ENCODE measurements around the gene RASAL3.
A peak's percentile ranks its signal among the peaks of the same experiment; 100 is the strongest.

RASAL3 gene

DNA sequence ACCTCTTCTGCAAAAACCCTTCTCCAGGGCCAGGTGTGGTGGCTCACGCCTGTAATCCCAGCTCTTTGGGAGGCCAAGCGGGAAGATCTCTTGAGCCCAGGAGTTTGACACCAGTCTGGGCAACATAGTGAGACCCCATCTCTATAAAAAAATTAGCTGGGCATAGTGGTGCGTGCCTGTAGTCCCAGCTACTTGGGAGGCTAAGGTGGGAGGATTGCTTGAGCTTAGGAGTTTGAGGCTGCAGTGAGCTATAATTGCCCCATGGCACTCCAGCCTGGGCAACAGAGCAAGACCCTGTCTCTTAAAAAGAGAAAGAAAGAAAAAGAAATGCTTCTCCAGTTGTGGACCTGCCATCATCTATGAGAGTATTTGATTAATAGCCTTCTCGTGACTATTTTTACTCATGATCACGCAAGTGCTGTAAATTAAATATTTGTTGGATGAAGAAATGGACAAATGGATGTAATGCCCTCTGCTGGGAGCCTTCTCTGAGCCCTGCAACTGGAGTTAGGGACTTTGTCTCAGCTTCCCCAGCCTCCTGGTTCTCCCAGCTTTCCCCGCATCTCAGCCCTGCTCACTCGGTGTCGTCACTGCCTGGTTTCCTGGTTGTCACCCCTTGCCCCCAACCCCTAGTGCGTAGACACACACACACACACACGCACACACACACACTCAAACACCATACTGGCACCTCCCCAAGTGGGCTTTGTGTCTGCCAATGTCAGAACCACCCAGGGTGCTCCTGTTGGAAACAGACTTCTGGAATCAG, 26.8 kb downstream of the RASAL3 start:
- Histone ChIP-seq H3K27ac (ENCODE audit: low read length) (no peak overlapping the region), H3K9ac (ENCODE audit: low read length) (no peak overlapping the region), H3K4me3 (ENCODE audit: low read length) (no peak overlapping the region), H3K9me3 (ENCODE audit: control insufficient read depth, low read depth, low read length) (no peaks in the 10 kb centered on the region), H3K27me3 (ENCODE audit: control insufficient read depth, insufficient read depth, low read length) (no peaks in the 10 kb centered on the region), H3K4me1 (ENCODE audit: control insufficient read depth, low read depth, low read length) (peaks cover 3% of the 10 kb centered on the region), H3K36me3 (ENCODE audit: control insufficient read depth, low read depth, low read length) (no peaks in the 10 kb centered on the region)

DNA sequence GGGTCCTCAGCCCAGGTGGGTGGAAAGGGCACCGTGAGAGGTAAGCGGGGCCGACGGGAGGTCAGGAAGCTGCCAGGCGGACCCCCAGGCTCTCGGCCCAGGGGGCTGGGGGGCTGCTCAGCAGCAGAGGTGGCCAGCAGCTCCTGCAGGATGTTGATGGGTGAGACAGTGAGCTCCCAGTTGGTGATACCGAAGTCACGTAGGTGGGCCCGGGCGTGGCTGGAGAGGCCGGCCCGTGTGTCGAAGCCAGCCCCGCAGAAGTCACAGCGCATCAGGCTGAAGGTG, 27.6 kb downstream of the RASAL3 start:
- Histone ChIP-seq H3K36me3 (ENCODE audit: control insufficient read depth, low read depth, low read length) (no peaks in the 10 kb centered on the region), H3K27me3 (ENCODE audit: control insufficient read depth, insufficient read depth, low read length) (no peaks in the 10 kb centered on the region), H3K27ac (ENCODE audit: low read length) (no peak overlapping the region), H3K4me1 (ENCODE audit: control insufficient read depth, low read depth, low read length) (peaks cover 3% of the 10 kb centered on the region), H3K9ac (ENCODE audit: low read length) (no peak overlapping the region), H3K4me3 (ENCODE audit: low read length) (no peak overlapping the region), H3K9me3 (ENCODE audit: control insufficient read depth, low read depth, low read length) (no peaks in the 10 kb centered on the region)

DNA sequence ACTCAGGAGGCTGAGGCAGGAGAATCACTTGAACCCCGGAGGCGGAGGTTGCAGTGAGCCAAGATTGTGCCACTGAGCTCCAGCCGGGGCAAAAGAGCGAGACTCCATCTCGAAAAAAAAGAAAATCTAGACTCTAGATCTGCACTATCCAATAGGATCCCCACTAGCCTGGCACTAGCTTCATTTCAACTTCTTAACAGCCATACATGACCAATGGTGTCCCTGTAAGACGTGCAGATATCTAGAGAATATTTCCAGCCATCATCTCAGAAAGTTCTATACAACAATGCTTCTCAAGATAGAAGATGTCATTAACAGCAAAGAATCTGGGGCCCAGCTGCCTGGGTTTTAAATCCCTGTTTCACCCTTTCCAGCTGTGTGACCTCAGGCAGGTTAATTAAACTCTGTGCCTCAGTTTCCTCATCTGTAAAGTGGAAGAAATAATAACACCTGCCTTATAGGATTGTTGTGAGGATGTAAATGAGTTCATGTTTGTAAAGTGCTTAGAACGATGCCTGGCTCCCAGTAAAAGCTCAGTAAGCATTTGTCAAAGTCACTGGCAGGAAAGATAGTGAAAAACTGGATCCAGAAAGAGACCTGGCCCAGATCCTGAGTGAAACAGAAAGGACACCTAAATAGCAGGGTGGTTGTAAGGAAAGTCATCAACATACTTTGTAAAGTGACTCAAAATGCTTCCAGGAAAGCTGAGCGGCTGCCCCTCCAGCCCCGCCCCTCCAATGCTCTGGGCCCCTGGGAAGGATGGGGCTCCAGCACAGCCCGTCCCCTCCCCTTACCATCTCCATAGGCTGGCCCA, 28.1 kb downstream of the RASAL3 start:
- peaks cover 3% of the 10 kb centered on the region for H3K4me1 ChIP-seq (ENCODE audit: control insufficient read depth, low read depth, low read length)
- H3K27ac ChIP-seq (ENCODE audit: low read length) = no peak overlapping the region
- no peak overlapping the region for H3K9ac ChIP-seq (ENCODE audit: low read length)

DNA sequence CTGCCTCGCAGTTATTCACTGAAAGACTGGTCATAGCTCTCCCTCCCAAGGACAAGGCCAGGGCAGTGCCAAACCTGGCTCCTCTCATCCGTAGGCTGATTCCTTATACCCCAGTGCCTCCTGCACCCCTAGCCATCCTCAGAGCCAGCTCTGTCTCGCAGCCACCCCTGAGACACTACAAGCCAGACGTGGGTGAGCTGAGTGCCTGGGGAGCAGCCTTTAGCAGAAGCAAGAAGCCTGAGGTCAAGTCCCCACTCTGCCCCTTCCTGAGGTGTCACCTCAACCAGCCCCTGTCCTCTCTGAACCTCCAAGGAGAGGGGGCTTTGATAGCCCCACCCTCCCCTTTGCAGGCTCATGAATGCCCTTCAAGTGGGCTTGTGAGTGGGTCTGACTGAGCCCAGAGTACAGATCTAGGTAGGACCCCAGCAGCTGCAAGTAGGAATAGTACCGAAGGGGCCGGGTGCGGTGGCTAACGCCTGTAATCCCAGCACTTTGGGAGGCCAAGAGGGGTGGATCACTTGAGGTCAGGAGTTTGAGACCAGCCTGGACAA, 30.8 kb downstream of the RASAL3 start:
- Histone ChIP-seq H3K4me1 (ENCODE audit: control insufficient read depth, low read depth, low read length) (peaks cover 3% of the 10 kb centered on the region), H3K9ac (ENCODE audit: low read length) (no peak overlapping the region), H3K27me3 (ENCODE audit: control insufficient read depth, insufficient read depth, low read length) (no peaks in the 10 kb centered on the region), H3K36me3 (ENCODE audit: control insufficient read depth, low read depth, low read length) (no peaks in the 10 kb centered on the region), H3K27ac (ENCODE audit: low read length) (no peak overlapping the region), H3K9me3 (ENCODE audit: control insufficient read depth, low read depth, low read length) (no peaks in the 10 kb centered on the region), H3K4me3 (ENCODE audit: low read length) (peak overlapping the region; percentile 82)

More for the DNA sequence above, 28.1 kb downstream of the RASAL3 start:
- no peak overlapping the region for H3K4me3 ChIP-seq (ENCODE audit: low read length)
- no peaks in the 10 kb centered on the region for H3K27me3 ChIP-seq (ENCODE audit: control insufficient read depth, insufficient read depth, low read length)
- H3K9me3 ChIP-seq (ENCODE audit: control insufficient read depth, low read depth, low read length) = no peaks in the 10 kb centered on the region
- no peaks in the 10 kb centered on the region for H3K36me3 ChIP-seq (ENCODE audit: control insufficient read depth, low read depth, low read length)

- H3K9me3 ChIP-seq (ENCODE audit: control insufficient read depth, low read depth, low read length) = no peaks in the 10 kb centered on the region
- no peak overlapping the region for H3K27ac ChIP-seq (ENCODE audit: low read length)
- peak overlapping the region; percentile 82 for H3K4me3 ChIP-seq (ENCODE audit: low read length)
- no peaks in the 10 kb centered on the region for H3K27me3 ChIP-seq (ENCODE audit: control insufficient read depth, insufficient read depth, low read length)
- peaks cover 3% of the 10 kb centered on the region for H3K4me1 ChIP-seq (ENCODE audit: control insufficient read depth, low read depth, low read length)
- H3K36me3 ChIP-seq (ENCODE audit: control insufficient read depth, low read depth, low read length) = no peaks in the 10 kb centered on the region
- H3K9ac ChIP-seq (ENCODE audit: low read length) = no peak overlapping the region
Observed at GRCh38 chr19:15432629-15433518, 31.5 kb downstream of the RASAL3 start.

DNA sequence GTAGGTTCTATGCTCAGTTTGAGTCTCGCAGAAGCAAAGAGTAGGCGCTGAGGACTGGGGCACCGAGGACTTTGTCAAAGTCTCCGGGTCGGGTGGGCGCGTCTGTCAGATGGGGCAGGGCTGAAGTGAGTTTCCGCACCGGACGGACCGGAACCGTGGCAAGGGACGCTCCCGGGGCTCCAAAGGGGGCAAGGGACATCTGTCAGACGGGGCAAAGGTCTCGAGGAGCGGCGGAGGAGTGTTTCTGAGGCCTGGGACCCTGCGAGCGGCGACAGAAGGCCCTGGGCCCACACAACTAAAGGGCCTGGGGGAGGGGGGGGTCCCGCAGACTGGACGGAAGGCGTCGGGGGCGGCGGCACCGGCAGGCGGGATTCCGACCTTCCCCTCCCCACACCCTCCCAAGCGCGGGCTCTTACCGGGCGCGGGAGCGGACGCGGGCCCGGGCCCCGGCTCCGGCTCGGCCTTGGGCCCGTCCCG, 32.3 kb downstream of the RASAL3 start:
- H3K27ac ChIP-seq (ENCODE audit: low read length) = no peak overlapping the region

GRCh38 chr19:15431396-15432017, 32.8 kb downstream of the RASAL3 start:
- Histone ChIP-seq H3K9ac (ENCODE audit: low read length) (peak overlapping the region; percentile 79), H3K9me3 (ENCODE audit: control insufficient read depth, low read depth, low read length) (no peaks in the 10 kb centered on the region), H3K4me3 (ENCODE audit: low read length) (peak overlapping the region; percentile 83), H3K27ac (ENCODE audit: low read length) (no peak overlapping the region), H3K4me1 (ENCODE audit: control insufficient read depth, low read depth, low read length) (peaks cover 3% of the 10 kb centered on the region), H3K27me3 (ENCODE audit: control insufficient read depth, insufficient read depth, low read length) (no peaks in the 10 kb centered on the region), H3K36me3 (ENCODE audit: control insufficient read depth, low read depth, low read length) (peaks cover 9% of the 10 kb centered on the region)

More for the DNA sequence above, 32.3 kb downstream of the RASAL3 start:
- Histone ChIP-seq H3K9ac (ENCODE audit: low read length) (peak overlapping the region; percentile 79), H3K9me3 (ENCODE audit: control insufficient read depth, low read depth, low read length) (no peaks in the 10 kb centered on the region), H3K36me3 (ENCODE audit: control insufficient read depth, low read depth, low read length) (peaks cover 4% of the 10 kb centered on the region), H3K27me3 (ENCODE audit: control insufficient read depth, insufficient read depth, low read length) (no peaks in the 10 kb centered on the region), H3K4me3 (ENCODE audit: low read length) (peak overlapping the region; percentile 83), H3K4me1 (ENCODE audit: control insufficient read depth, low read depth, low read length) (peaks cover 3% of the 10 kb centered on the region)

DNA sequence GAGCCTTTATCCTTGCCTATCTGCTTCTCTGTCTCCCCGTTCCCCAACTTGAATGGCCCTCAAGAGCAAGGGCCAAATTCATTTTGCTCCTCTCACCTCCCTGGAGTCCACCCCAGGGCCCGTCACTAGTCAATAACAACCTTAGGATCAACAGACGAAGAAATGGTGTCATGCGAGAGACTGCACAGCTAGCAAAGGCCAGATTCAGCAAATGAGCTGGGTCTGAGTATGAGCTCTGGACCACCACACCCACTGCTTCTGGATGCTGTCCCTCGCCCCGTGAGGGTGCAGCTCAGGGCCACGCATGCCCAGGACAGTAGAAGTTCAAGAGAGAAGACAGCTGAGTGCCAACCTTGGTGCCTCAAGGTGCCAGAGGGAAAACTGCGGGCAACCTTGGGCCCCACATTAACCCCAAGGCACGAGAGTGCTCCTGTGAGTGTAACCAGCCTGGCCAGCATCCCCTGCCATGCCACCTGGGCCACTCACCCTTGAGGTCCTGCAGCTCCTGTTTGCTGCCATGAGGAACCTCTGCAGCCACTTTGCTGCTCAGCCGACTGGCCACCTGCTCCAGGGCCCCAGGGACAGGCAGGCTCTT, 33.7 kb downstream of the RASAL3 start:
- no peak overlapping the region for H3K9ac ChIP-seq (ENCODE audit: low read length)
- H3K27ac ChIP-seq (ENCODE audit: low read length) = no peak overlapping the region
- peak overlapping the region; percentile 83 for H3K4me3 ChIP-seq (ENCODE audit: low read length)

DNA sequence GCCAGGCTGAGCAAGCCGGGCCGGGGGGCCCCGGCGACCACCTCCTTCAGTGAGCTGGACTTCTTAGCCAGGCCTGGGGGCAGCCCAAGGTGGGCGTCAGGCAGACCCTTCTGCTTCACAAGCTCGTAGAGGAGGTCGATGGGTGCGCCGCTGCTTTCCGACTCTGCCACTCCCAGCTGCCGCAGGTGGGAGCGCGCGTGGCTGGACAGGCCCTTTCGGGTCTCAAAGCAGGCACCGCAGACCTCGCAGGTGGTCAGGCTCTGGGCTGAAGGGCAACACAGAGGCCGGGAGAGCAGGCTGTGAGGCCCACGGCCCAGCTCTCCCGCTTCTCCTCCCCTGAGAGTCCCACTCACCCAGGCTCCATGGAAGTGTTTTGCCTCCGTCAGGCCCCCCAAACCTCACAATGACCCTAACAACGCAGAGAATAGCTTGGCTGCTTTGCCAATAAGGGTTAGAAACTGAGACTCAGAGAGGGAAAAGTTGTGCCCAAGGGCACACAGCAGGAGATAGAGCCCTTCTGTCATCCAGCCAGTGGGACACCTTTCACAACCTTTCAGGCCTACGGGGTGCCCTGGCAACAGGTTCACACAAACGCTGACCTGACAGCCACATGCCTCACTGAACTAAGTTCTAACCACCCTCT, 34.4 kb downstream of the RASAL3 start:
- Histone ChIP-seq H3K9me3 (ENCODE audit: control insufficient read depth, low read depth, low read length) (no peaks in the 10 kb centered on the region), H3K4me1 (ENCODE audit: control insufficient read depth, low read depth, low read length) (peaks cover 3% of the 10 kb centered on the region), H3K9ac (ENCODE audit: low read length) (no peak overlapping the region), H3K27ac (ENCODE audit: low read length) (no peak overlapping the region), H3K27me3 (ENCODE audit: control insufficient read depth, insufficient read depth, low read length) (no peaks in the 10 kb centered on the region), H3K4me3 (ENCODE audit: low read length) (no peak overlapping the region), H3K36me3 (ENCODE audit: control insufficient read depth, low read depth, low read length) (peaks cover 16% of the 10 kb centered on the region)

More for the DNA sequence above, 33.7 kb downstream of the RASAL3 start:
- Histone ChIP-seq H3K4me1 (ENCODE audit: control insufficient read depth, low read depth, low read length) (peaks cover 3% of the 10 kb centered on the region), H3K27me3 (ENCODE audit: control insufficient read depth, insufficient read depth, low read length) (no peaks in the 10 kb centered on the region), H3K9me3 (ENCODE audit: control insufficient read depth, low read depth, low read length) (no peaks in the 10 kb centered on the region), H3K36me3 (ENCODE audit: control insufficient read depth, low read depth, low read length) (peaks cover 16% of the 10 kb centered on the region)
